LHCN-M2 (cell line): ENCODE data around the gene NFE2L2. TPM values are rescaled to one million over a fixed set of nuclear protein-coding genes. Genes with fewer than 3 reads are reported as not detected.
"Not testable (repeated sequence)": the region's sequence is repeated elsewhere in the genome, so short reads cannot be mapped to it uniquely, and the experiment has no call there.

Source experiments
- DNase-seq: peaks from one replicate; pipeline ENCODE4 v3.0.0-alpha.2; 2012; ENCODE audit warnings: low read depth
- total RNA-seq: library from RNA; depleted of rRNA; stranded (reverse); fragments of >200 nt; gene quantifications from 2 replicates; pipeline ENCODE4 v1.2.3, GENCODE V29; 2014

The NFE2L2 gene
- total RNA-seq, 1 experiment from 2014 or later, result 74.6 TPM

DNA sequence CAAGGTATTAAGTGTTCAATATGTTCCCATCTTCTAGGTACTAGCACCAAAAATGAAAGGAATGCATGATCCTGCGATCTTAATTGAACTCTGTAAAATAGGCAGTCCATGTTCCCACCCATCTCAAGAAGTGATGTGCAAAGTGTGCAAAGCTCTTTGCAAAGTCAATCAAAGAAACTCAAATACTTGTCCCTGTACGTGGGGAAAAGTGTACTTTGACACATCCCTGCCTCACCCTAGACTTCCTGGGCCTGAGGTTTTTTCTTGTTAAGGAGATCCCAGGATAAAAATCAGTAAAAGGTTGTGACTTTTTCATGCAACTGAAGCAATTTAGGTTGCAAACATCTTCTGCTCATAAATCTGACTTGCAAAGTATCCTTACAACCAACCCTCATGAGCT lies 26.6 kb downstream of the NFE2L2 start:
- DNase-seq, result no peak

DNA sequence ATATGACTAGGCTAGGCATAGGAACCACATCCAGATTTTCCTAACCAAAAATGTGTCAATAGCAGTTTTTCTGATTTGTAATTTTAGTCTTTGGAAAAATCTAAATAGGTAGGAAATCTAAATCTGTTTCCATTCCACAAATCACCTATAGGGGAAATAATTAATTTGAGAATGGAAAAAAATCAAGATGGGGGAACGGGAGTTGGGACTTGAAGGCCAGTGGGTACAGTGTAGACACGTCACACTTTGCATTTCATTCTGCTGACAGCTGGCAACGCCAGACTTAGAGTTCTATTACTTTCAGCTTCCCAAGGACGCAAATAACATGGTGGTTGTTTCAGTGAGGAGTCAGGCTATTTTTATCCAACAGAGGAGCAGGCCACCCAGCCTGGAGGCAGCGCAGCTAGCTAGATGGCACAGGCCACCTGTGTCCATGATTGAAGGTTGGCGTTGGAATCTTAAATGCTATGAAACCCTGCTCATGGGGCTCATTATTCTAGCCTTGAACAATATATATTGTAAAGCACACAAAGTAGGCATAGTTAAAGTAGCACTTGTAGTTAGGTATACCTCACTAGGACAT lies 28.6 kb downstream of the NFE2L2 start:
- no peak for DNase-seq

DNA sequence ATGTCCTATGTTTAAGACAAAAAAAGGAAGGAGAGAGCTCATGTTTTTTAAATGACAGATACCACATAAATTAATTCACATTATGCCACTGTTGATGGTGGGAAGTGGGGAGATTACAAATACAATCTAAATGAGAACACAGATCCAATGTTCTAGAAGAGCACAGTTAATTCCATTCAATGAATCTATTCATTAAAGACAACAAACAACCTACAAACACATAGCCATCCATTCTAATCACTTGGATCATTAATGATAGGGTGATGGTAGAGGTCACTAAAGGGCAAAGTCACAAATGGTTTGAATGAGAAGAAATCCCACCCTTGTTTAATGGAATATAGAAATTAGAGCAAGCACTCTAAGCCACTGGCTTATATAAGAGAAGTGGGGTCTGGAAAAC lies 30.3 kb downstream of the NFE2L2 start:
- DNase-seq, result no peak

DNA sequence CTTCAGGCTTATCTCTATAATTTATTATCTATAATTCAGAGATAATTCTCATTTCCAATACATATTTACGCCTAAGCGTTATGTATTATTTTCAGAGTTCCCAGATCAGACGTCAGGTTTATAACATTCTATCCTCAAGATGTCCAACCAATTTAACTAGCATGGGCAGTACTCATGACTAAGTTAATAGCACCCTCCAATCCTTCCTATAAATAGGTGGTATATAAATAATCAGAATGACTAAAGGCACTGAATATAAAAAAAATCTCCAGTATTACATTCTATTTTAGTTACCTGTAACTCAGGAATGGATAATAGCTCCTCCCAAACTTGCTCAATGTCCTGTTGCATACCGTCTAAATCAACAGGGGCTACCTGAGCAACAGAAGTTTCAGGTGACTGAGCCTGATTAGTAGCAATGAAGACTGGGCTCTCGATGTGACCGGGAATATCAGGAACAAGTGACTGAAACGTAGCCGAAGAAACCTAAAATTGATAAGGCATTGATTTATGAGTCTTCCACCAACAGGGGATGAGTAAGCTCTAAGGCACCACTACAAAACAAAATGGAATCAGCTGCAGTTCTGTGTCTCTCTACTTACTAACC lies 32.3 kb downstream of the NFE2L2 start:
- DNase-seq, result no peak

DNA sequence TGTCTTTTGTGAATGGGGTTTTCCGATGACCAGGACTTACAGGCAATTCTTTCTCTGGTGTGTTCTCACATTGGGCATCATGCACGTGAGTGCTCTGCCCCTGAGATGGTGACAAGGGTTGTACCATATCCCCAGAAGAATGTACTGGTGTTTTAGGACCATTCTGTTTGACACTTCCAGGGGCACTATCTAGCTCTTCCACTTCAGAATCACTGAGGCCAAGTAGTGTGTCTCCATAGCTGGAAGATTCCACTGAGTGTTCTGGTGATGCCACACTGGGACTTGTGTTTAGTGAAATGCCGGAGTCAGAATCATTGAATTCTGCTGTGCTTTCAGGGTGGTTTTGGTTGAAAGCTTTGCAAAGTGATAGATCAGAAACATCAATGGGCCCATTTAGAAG lies 33.3 kb downstream of the NFE2L2 start:
- no peak for DNase-seq

DNA sequence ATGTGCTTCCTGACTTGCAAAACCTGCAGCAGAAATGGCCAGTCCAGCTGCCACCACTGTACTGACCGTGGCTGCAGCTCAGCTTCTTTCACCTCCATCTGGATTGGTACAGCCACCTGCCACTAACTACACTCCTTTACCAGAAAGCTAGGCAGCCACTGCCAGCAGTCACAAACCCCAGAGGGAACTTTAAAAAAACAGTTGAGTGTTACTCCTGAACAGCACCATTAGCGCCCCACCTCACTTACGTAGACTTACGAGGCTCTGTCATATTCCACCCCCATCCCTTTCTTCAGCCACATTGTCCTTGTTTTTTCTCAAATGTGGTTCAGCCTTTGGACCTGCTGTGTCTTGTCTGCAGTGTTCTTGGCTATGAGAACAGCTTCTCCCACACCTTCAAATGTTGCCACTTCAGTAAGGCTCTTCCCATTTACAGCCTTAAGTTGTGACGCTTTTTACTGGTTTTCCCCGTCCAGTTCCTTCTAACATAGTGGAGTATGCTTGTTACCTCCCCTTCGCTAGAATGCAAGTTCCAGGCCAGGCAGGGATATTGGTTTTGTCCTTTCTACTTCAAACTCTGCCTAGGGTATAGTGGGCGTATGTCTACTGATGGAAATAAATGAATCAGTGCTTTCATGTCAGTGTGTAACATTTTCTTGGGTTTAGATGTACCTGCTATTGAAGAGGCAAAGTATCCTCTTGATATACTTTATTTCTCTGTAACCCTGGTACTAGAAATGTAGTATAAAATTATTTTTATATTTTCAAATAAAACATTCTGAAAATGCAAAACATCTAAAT lies 34.9 kb downstream of the NFE2L2 start:
- no peak for DNase-seq

DNA sequence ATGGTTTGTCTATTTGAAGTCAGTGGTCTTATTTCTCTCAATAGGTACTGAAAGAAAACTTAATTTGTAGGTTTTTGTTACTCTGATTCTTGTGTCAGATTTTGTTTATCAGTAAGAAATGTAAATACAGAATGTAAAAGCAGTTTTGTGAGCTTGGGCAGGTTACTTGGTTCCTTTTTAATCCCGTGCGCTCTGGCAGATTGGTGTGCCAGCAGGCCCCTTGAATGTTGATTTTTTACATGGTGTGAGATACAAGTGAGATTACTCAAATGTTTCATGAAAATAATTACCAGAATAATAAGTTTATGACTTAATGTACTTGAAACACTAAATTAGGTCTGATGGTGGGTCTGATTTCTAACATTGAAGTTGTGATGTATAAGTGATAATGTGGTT lies 38.6 kb downstream of the NFE2L2 start:
- DNase-seq, result no peak

DNA sequence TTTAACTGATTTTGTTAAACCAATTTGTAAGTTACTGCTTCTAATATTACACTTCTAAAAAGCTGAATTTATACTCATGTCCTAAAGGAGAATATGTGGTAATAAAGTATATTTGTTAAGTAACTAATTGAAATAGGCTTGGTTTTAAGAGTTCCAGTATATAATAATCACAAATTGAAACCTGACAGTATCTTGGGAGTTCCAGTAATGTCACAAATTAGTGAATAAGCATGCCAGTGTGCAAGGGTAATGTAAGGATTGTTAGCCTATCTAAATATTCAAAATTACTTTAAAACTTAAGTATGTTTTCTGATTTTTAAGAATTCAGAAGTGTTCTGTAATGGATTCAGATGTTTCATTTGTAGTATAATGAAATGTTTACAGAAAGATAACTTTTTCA lies 41.1 kb downstream of the NFE2L2 start:
- DNase-seq, result not testable (repeated sequence)

DNA sequence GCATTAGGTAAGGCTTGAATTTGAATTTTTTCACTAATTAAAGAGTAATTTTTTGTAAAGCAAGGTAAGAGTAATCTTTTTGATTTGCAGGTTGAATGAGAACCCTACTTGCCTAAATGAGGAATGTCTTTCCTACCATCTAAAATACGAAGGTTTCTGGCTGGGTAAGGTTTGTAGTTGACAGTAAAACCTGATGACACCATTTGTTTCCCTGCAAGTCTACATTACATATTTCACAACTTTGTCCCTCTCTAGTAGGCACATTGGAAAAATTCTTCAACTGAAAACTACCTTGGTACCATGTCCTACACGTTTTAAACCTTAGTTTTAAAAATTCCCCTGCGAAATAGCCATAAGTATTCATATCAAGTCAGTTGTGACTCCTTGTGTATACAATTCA lies 42.6 kb downstream of the NFE2L2 start:
- no peak for DNase-seq

DNA sequence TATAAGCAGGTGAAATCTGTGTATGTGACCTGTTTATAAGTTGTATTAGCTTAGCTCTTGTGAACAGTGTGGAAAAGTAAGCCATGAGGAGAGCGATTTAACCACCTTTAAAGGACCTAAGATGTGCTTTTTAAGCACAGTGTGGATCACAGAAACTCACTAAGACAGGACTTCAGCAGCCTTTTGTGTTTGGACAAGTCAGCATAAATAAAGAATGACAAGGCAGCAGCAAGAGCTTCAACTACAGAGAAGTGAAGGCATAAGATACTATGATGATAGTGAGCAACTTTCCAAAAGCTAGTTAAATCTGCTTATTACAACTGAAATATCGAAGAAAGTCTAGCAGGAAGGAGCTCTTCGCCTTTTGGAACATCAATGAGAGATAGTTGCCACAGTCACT lies 43.0 kb downstream of the NFE2L2 start:
- DNase-seq, result no peak

DNA sequence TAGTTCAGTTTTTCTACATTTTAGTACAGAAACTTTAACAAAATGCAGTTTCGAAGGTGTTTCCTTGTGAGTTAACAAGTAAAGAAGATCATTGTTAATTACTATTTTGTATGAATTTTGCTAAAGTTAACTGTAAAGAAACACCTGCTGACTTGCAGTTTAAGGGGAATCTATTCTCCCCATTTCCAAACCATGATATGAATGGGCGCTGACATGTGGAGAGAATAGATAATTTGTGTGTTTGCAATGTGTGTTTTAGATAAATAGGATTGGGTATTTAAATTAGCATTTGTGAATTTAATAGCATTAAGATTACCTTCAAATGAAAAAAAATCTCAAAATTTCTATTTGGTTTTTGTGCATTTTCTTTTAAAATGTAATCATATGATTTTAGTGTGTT lies 44.7 kb downstream of the NFE2L2 start:
- not testable (repeated sequence) for DNase-seq

DNA sequence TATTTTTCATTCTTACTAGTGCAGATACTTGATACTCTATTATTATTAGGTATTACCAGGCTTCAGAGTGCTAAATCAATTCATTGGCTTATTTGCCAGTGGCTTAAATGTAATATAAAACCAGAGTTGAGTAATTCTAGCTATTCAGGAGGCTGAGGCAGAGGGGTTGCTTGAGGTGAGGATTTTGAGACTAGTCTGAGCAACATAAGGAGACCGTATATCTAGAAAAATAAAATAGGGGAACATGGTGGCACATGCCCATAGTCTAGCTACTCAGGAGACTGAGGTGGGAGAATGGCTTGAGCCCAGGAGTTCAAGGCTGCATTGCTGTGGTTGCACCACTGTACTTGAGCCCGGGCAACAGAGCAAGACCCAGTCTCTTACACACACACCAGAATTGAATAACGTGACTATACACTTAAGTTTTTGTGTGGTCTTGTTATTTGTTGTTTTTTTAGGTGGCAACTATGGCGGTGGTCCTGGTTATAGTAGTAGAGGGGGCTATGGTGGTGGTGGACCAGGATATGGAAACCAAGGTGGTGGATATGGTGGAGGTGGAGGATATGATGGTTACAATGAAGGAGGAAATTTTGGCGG lies 47.2 kb downstream of the NFE2L2 start:
- DNase-seq, result no peak

DNA sequence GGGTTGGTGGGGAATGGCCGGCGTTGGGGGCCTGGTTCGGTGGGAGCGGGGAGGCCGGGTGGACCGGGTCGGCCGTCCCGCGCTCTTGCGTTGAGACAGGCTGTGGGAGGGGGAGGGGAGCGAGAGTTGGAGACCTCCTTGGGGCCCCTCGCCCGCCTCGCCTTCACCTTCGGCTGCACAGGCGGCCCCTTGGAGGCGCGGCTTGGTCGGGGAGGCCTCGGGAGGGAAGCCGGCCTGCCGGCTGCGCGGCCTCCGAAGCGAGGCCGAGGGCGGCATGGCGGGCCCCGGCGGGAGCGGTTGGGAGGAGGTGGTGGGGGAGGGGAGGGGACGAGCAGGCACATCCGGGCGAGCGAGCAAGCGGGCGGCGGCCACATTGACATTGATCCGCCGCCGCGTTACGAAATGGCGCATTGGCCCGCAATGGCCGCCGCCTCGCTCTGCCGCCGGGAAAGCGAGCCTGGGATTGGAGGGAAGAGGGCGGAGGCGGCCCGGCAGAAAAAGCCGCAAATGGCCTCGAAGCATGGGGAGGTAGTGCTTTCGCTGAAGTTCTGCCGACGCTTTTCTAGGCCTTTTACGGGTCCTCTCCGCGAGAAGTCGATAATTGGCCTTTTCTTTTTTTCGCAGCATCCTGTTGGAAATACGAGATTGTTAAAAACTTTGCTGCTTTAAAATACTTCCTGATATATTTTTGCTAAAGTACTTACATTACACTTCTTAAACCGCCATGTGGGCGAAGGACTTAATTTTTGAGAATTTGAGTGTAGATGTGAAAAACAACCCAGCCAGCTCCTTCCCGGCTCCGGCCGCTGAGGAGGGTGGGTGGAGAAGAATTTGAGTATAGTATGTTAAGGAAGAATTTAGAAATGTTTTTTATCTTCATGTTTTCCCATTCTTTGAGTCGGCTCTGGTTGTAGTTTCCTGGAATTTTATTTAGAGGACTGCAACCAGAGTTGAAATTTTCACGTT lies 51.4 kb downstream of the NFE2L2 start:
- peak; percentile 88 for DNase-seq

DNA sequence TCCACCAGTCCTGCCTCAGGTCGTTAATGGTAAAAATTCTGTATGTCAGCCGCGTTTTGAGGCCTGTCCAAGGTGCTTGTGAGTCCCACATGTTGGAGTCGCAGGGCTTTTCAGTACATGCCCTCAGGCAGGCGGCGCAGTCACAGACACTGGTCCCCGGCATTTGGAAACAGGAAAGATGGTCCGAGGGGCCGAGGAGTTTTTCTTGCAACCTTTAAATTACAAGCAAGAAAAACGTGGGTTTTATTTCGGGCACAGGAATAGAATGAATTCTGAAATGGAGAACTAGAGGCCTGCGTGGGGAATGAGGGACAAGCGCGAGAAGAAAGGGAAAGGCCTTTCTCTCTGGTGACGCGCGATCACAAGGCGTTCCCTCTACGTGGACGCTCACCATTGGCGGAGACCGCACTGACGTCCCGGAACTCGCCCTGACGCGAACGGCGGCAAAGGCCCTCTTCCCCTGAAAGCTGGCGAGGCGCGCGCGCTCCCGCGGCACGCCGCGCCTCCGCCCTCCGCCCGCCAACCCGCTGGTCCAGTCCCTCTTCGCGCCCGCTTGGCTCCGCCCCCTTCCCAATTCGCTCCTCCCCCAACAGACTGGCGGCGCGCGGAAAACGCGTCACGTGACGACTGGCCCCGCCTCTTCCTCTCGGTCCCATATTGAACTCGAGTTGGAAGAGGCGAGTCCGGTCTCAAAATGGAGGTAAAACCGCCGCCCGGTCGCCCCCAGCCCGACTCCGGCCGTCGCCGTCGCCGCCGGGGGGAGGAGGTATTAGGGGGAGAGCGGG lies 52.2 kb downstream of the NFE2L2 start, which contains the start of gene HNRNPA3:
Gene HNRNPA3, plus strand, starts transcription at position 689 of the 785 bp plus-strand sequence. Its CDS starts 6 bp downstream, at position 695.
- DNase-seq, result peak; percentile 97

DNA sequence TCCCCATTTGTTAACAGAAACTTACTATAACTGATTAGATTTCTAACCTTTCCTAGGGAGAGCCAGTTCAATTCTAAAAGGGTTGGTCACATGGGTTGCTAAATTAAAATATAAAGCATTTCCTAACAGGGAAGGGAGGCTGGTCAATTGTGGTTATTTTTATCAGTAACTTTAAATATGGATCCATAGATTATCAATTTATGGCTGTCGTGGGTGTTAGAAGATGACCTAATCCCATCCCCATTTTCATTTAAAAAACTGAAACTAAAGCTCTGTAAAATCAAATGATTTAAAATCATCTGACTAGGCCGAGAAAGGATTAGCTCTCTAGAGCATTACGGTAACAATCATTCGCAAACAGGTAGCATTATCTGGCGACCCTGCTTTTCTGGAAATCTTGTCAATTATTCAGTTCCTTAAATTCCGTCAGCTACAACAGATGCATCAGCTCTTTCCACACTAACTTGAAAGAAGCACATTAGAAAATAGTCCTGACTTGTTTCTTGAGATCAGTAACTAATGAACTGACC lies 52.9 kb downstream of the NFE2L2 start:
- DNase-seq, result no peak

DNA sequence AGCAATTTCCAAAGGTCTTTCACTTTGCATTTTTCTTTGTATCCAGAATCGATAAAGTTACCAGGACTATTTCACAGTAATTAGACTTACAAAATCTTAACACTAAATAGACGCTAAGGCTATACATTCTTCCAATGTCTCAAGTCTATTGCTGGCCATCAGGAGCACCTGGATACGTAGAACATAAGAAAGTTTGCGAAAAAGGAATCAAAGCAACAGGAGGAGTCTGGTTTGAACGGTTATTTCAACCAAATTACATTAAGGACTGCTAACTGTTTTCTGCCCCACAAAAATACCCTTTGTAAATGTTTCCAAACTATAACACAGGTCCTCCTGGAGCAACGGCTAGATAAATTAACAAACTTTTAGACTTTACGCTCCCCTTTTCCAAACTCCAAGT lies 53.4 kb downstream of the NFE2L2 start:
- DNase-seq, result no peak

DNA sequence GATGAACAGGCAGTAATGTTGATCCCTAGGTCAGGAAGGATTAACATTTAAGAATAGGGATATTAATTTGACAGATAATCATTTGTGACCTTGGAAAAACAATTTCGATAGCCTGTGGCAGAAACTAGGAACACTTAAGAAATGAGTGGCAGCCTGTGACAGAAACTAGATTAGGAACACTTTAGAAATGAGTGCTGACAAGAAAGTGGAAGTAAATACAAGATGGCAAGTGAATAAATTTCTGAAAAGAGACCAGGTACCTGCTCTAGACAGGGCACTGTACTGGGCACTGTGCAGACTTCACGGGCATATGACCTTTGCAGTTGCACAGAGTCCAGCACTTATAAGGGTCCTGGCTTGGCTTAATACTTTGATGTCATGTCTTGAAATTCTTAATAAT lies 57.4 kb downstream of the NFE2L2 start:
- DNase-seq, result no peak

DNA sequence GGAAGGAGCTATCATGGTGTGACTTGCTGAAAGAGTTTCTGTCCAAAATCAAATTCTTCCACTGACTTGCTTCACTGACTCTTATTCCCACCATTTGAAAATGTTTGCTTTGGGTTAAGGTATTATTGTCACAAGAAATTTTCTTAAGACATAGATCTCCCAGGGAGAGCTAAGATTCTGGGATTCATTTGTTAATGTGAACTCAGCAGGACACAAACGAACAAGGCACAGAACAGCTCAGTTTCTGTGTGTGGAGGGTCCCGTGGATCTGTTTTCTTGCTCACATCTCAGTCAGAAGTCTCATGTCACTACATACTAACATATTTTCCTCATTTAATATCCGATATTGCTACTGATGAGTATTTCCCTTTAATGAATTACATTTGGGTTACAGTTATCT lies 60.1 kb downstream of the NFE2L2 start:
- no peak for DNase-seq

DNA sequence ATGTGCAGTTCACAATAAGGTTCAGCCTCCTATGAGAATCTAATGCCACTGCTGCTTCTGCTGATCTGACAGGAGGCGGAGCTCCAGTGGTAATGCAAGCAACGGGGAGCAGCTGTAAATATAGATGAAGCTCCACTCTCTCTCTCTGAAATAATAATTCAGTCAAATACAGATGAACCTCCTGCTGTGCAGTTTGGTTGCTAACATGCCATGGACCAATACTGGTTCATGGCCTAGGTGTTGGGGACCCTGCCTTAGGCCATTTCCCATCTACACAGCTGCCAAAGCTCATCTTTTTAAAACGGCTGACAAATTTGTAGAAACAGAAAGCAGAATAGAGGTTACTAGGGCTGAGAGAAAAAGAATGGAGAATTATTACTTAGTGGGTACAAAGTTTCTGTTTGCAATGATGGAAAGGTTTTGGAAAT lies 62.6 kb downstream of the NFE2L2 start:
- no peak for DNase-seq

DNA sequence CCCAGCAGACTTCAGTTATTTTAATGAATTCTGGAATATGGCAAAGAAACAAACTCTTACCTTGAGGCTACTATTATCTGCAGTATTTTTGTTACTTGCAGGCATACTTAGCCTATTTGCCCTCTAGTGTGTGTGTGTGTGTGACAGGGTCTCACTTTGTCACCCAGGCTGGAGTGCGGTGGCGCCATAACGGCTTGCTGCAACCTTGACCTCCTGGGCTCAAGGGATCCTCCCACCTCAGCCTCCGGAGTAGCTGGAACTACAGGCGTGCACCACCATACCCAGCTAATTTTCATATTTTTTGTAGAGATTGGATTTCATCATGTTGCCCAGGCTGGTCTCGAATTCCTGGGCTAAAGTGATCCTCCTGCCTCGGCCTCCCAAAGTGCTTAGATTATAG lies 64.1 kb downstream of the NFE2L2 start:
- not testable (repeated sequence) for DNase-seq
